ENCODE data around the gene QKI.

Gene QKI

GRCh38 chr6:163369628-163370365, 44.7 kb upstream of the QKI start:
- no peaks in the 10 kb centered on the region for H3K79me2 ChIP-seq
- no peak overlapping the region for H2AFZ ChIP-seq

GRCh38 chr6:163370464-163371117, 43.9 kb upstream of the QKI start:
- no peak overlapping the region for H3K4me3 ChIP-seq (ENCODE audit: low read depth, low read length)
- no peak overlapping the region for H3K9ac ChIP-seq
- no peak overlapping the region for H2AFZ ChIP-seq
- no peaks in the 10 kb centered on the region for H3K36me3 ChIP-seq (ENCODE audit: control insufficient read depth, insufficient read depth, low read length)
- TF ChIP-seq, protein P1, sequence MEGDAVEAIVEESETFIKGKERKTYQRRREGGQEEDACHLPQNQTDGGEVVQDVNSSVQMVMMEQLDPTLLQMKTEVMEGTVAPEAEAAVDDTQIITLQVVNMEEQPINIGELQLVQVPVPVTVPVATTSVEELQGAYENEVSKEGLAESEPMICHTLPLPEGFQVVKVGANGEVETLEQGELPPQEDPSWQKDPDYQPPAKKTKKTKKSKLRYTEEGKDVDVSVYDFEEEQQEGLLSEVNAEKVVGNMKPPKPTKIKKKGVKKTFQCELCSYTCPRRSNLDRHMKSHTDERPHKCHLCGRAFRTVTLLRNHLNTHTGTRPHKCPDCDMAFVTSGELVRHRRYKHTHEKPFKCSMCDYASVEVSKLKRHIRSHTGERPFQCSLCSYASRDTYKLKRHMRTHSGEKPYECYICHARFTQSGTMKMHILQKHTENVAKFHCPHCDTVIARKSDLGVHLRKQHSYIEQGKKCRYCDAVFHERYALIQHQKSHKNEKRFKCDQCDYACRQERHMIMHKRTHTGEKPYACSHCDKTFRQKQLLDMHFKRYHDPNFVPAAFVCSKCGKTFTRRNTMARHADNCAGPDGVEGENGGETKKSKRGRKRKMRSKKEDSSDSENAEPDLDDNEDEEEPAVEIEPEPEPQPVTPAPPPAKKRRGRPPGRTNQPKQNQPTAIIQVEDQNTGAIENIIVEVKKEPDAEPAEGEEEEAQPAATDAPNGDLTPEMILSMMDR (IDR thresholded peaks at IDR 0.05) = no peak
- H3K4me2 ChIP-seq (ENCODE audit: low read length) = no peak overlapping the region
- H3K27me3 ChIP-seq (ENCODE audit: control insufficient read depth, insufficient read depth, low read length) = no peaks in the 10 kb centered on the region
- H3K27ac ChIP-seq = no peak overlapping the region
- H3K79me2 ChIP-seq = no peaks in the 10 kb centered on the region
- no peaks in the 10 kb centered on the region for H3K9me3 ChIP-seq (ENCODE audit: control insufficient read depth, low read length)
- no peaks in the 10 kb centered on the region for H3K4me1 ChIP-seq

More at GRCh38 chr6:163369628-163370365, 44.7 kb upstream of the QKI start:
- Histone ChIP-seq H3K9me3 (ENCODE audit: control insufficient read depth, low read length) (no peaks in the 10 kb centered on the region), H3K4me1 (no peaks in the 10 kb centered on the region), H3K9ac (no peak overlapping the region), H3K27ac (no peak overlapping the region), H3K36me3 (ENCODE audit: control insufficient read depth, insufficient read depth, low read length) (no peaks in the 10 kb centered on the region), H3K27me3 (ENCODE audit: control insufficient read depth, insufficient read depth, low read length) (no peaks in the 10 kb centered on the region), H3K4me2 (ENCODE audit: low read length) (no peak overlapping the region), H3K4me3 (ENCODE audit: low read depth, low read length) (no peak overlapping the region)
- TF ChIP-seq, protein P1 (IDR thresholded peaks at IDR 0.05) = no peak

DNA sequence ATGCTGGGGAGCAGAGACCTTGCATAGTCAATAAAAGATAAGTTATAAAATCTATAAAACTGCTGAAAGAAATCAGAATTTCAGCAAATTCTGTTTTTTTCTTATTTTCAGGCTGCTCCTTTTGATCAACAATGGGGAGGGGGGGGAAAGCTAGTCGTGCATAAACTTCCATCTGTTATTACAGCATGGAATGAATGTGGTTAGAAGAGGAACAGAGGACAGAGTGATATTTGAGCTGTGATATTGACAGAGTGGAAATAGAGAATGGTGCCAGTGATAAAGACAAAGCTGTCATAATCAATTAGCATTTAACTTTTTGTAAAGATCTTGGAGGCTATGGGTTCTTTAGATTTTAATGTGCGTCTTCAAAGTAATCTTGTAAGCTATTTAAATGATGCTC, 43.4 kb upstream of the QKI start:
- H2AFZ ChIP-seq = no peak overlapping the region
- H3K9me3 ChIP-seq (ENCODE audit: control insufficient read depth, low read length) = no peaks in the 10 kb centered on the region
- no peaks in the 10 kb centered on the region for H3K27me3 ChIP-seq (ENCODE audit: control insufficient read depth, insufficient read depth, low read length)
- no peaks in the 10 kb centered on the region for H3K36me3 ChIP-seq (ENCODE audit: control insufficient read depth, insufficient read depth, low read length)
- H3K4me3 ChIP-seq (ENCODE audit: low read depth, low read length) = no peak overlapping the region
- no peak overlapping the region for H3K9ac ChIP-seq
- H3K27ac ChIP-seq = no peak overlapping the region
- no peaks in the 10 kb centered on the region for H3K4me1 ChIP-seq
- H3K4me2 ChIP-seq (ENCODE audit: low read length) = no peak overlapping the region
- TF ChIP-seq, protein P1 (IDR thresholded peaks at IDR 0.05) = no peak
- H3K79me2 ChIP-seq = no peaks in the 10 kb centered on the region

DNA sequence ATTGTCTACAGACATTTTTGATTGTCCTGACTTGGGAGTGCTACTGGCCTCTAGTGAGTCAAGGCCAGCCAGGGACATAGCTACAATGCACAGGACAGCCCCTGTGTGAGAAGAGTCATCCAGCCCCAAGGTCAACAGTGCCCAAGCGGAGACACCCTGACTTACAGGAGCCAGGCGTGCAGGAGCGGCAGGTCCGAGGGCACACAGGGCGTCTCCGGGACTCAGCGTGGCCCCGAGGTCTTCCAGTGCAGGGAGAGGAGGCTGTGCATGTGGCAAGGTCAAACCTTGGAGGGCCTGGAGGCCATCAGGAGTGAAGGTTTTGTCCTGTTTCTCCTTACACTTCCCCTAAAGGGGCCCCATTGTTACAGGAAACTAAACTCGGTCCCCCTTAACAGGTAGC, 41.3 kb upstream of the QKI start:
- Histone ChIP-seq H3K4me3 (ENCODE audit: low read depth, low read length) (no peak overlapping the region), H3K36me3 (ENCODE audit: control insufficient read depth, insufficient read depth, low read length) (no peaks in the 10 kb centered on the region), H3K4me2 (ENCODE audit: low read length) (no peak overlapping the region), H3K79me2 (no peaks in the 10 kb centered on the region), H3K9ac (no peak overlapping the region), H2AFZ (no peak overlapping the region), H3K27me3 (ENCODE audit: control insufficient read depth, insufficient read depth, low read length) (no peaks in the 10 kb centered on the region), H3K9me3 (ENCODE audit: control insufficient read depth, low read length) (no peaks in the 10 kb centered on the region), H3K4me1 (no peaks in the 10 kb centered on the region), H3K27ac (no peak overlapping the region)
- TF ChIP-seq, protein P1 (IDR thresholded peaks at IDR 0.05) = no peak

Measured in parathyroid adenoma (tissue), 2 donors.